GM18909 (cell line): Measurements from ENCODE around the gene GAD1.

Experiments
- ATAC-seq: cut with Tn5 transposase; IDR thresholded peaks from one replicate; pipeline ENCODE4 v1.9.1; 2021; ENCODE audit warnings: mild to moderate bottlenecking; ENCODE audit not compliant: unreplicated experiment, poor library complexity

Gene GAD1

DNA sequence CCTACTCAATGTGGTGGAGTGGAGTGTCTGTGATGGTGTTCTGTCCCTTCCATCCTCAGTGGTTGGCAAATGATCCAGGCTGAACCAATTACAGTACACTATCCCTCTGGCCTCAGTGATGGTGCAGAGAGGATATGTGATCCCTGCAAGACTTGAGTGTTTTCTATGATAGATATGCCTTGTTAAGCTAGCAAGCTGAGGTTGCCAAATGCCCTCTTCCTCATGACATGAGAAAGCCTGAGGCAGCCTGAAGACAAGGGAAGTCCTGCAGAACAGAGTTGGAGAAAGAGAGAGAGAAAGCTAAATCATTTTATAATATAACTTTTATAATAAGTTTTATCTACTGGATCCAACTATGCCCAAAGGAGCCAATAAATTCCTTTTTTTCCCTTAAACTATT, 70.8 kb downstream of the GAD1 start:
- ATAC-seq = no peak

DNA sequence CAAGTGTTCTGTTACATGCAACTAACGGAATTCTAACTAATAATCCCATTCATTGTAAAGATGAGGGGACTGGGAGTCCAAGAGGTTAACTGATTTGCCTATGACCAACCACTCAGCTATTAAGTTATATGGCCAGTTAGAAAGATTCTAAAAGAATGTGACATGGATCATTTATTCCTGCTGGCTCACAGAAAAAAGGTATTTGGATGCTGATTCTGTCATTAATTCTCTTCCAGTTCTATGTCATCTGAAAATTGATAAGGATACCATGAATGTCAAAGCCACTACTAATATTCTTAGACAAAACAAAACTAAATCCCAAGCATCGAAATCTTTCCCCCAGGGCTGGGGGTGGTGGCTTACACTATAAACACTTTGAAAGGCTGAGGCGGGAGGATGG, 71.2 kb downstream of the GAD1 start:
- ATAC-seq = no peak

DNA sequence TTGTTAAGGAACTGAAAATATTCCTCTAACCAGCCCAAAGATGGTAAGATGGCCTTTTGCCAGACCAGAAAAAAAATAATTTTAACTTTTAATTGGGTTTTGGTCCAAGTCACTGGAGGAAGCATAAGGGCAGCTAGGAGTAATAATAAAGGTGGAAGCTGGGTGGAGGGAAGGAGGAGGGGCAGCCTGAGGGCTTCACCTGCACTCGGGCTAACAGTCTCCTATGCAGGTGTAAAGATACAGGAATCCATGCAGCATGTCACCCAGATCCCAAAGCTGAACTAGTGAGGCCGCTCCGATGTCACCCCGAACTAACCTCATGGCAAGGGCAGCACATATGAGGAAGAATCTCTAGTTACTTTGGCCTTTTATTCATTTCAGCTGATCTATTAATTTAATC, 75.2 kb downstream of the GAD1 start:
- ATAC-seq = no peak

GRCh38 chr2:170892391-170892951, 75.8 kb downstream of the GAD1 start:
- ATAC-seq = no peak

GRCh38 chr2:170895023-170895757, 78.5 kb downstream of the GAD1 start:
- ATAC-seq = no peak

DNA sequence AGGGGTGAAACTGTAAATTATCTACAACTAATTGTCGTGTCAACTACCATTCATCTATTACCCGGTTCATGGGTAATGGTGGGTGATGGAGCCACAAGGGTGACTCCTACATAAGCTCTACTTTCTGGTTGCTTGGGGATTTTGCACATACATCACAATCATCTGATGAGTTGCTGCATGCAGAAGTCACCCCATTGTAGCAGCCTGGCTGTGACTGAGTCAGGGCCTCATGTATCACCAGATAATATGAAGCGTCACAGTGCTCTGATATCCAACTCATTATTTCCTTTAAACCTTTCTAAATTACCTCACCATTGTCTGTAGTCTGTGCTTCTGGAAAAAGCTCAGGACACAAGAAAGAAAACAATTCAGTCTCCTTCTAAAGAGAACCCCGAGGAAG, 79.9 kb downstream of the GAD1 start:
- no peak for ATAC-seq

DNA sequence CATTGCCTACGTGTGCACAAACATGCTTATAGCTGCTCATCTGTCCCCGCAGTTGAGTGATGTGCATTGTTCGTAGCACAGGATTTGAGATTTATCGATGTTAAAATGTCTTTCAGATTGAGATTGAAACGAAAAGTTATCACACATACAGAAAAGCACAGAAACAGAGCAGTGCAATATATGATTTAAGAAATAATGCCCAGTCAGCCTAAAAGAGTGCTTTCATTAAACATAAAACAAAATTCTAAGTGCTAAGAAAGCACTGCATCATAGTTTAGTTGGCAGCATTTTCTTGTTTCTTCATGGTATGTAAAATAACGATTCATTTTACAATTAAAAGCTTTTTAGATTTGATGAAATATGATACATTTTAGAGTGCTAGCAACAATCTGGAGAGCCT, 80.4 kb downstream of the GAD1 start:
- no peak for ATAC-seq

DNA sequence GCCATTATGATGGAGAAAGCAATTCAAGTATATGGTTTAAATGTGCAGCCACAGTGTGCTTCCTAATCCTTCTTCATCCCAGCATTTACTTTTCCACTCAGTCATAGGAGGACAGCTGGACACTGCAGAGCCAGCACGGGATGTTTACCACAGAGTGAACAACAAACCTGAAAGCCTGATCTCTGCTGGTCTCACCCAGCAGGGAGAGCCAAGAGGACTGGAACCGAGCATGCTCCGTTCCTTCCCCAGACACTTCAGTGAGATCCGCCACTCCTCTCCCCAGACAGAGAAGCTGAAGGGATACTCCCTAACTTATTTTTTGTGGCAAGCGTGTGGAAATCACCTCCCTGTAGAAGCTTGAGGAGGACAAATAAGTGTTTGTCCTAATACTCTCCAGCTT, 89.2 kb downstream of the GAD1 start:
- ATAC-seq = no peak
